Adrenal gland (tissue), 5 donors: ENCODE data around the gene ADCY2.

Experiments used
- CTCF ChIP-seq, 6 experiments: fragments of 450-650 bp in 4 of 6; fragments of 200-600 bp in 2 of 6; sonication (generic) in 1 of 6; IDR thresholded peaks; 1 replicate in 5 of 6; 2 replicates in 1 of 6; pipeline versions ENCODE4 v1.5.1 to v1.8.0; 2016 to 2021; ENCODE audit warnings: antibody characterized with exemption in 6 of 6, mild to moderate bottlenecking in 2 of 6, moderate library complexity in 1 of 6
- POLR2A ChIP-seq, 2 donors: fragments of 450-650 bp; IDR thresholded peaks; one replicate each; pipeline ENCODE4 v1.6.1; 2017; ENCODE audit warnings: antibody characterized with exemption in 2 of 2, mild to moderate bottlenecking in 2 of 2, moderate library complexity in 1 of 2
- donor health status: DM: no; HTN: no; CAD: no.

- no peak for TF ChIP-seq POLR2A (IDR thresholded peaks at IDR 0.05)
- TF ChIP-seq CTCF (IDR thresholded peaks at IDR 0.05): no peak
Measured at GRCh38 chr5:7437836-7438235, 41.9 kb downstream of the ADCY2 start.
